Measurements from ENCODE around the gene AKAP6.

The AKAP6 gene

DNA sequence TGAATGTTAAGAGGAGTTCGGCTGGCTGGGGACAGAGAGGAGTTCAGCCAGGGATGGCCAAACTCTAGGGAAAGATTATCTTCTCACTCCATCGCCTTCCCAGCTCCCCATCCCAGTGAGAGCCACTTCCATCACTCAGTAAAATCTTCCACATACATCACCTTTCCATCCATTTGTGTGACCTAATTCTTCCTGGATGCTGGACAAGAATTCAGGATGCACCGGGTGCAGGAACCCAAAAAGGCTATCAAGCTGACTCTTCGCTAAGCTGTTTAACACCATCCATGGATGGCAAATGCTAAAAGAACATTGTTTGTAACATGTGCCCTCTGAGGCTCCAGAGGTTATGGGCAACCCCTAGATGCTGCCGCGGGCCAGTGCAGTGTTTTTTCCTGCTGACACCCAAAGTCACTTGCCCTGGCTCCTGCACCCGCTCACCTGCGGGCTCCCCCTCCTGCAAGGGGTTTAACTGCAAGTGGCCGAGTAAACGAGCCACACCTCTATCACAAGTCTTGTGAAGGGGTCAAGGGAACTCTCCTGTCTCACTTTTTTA, 393.6 kb downstream of the AKAP6 start:
- DNase-seq = no peak

DNA sequence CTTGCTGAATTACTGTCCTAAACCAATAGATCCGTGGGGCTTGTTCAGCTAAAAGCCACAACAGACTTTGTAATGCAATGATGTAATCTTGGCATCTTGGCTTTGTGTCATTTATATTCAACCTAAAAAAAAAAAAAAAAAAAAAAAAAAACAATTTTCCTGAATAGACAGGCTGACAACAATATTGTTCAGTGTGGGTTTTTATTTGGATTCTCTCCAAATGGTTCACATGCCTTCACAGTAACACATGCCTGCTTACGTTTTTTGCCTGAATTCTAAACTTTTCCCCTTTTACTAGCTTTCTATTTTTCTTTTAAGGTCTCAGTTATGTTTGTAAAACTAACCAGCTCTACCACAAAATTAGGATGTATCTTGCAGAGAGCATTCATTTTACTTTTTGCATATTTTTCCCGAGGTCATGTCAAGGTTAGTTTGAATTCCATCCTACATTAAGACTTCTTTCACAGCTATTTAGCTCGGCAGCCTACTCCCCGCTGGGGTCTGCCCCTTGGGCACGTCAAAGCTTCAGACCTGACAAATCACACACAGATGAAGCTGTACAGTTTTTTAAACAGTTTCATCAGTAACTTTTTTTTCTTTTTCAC, 395.9 kb downstream of the AKAP6 start:
- DNase-seq = peak; percentile 59

DNA sequence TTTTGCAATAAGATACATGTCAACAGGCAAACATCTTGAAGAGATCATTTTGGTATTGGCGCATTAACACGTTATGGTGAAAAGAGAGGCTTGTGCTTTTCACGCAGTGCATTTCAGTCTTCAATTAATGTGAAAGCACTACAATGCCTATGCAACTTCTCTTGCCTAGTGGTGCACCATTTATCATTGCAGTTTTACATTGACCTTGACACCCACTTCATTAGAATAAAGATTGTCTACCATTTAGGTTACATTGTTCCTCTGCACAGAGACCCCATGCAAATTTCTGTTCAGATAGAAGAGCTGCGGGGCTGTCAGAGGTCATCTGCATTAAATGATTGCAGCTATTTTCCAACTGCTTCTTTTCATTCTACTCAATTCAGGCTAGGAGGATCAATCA, 397.4 kb downstream of the AKAP6 start:
- DNase-seq = no peak

DNA sequence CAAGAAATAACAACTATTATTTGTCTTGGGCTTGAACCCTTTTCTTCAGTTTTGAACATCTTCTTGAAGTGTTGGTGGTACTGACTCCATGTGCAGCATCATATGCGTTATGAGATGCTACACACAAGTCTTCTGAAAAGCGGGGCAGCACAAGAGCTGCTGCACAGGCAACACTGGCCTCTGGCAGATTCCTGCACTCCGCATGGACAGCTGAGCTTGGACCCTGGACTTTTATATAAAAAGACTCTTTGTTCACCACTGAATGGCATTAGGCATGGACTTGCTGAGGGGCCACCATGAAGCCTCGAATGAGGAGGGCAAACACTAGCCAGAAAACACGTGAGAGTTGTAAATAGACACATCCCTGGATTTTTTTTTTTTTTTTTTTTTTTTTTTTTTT, 398.7 kb downstream of the AKAP6 start:
- DNase-seq = no peak

DNA sequence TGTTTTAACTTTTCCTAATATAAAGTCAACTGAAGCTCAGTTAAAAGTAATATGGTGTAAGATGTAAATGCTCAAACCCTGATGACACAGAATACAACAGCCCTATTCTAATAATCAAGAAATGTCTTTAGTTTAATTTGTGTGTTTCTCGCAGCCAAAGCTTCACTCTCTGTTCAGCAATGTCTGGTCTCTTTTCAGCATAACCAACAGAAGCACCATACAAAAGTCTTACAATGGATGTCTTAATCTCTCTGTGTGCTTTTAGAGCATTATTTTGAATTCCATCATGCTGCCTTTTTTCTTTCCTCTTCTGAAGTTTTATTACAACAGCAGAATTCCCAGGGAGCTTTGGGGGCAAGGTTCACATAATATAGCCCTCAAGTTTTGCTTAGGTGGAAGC, 399.4 kb downstream of the AKAP6 start:
- no peak for DNase-seq

GRCh38 chr14:32728976-32729375, 399.9 kb downstream of the AKAP6 start:
- DNase-seq = no peak

DNA sequence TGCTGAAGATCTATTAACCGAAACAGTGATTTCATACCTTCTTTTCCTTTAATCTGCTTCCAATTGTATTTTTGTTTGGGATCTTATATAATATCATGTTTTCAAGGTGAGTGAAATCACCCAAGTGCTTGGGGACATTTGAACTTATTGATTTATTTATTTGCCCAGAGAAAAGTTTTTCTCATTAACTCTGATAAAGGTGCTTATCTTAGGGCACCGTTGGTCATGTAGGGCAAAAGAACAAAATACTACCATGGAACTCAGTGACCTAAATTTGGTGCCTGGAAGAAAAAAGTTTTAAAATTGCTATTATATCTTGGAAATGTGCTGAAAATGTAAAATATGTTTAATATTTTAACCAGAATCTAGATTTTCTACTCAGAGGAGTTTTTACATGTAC, 402.2 kb downstream of the AKAP6 start:
- DNase-seq = no peak

- DNase-seq = no peak
These were observed 403.9 kb downstream of the AKAP6 start for GRCh38 chr14:32733015-32733414.

DNA sequence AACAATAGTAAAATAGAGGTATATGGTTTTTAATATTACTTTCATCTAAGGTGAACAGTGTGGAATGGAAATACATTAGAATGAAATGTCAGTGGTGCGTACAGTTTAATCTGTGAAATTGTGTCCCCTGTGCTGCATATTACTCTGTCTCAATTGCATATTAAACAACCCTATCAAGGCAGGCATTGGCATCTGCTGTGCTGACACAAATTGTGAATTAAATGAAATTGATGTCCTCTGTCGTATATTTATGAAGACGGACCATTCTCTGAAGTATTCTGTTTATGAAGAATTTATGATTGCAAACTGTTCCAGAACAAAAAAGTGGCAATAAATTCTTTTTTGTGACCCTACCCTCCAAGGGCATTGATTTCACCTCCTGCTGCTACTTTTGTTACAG, 405.2 kb downstream of the AKAP6 start:
- DNase-seq = no peak

- DNase-seq = no peak
These were observed 408.5 kb downstream of the AKAP6 start for GRCh38 chr14:32737621-32738020.

GRCh38 chr14:32738206-32738871, 409.2 kb downstream of the AKAP6 start:
- DNase-seq = no peak

DNA sequence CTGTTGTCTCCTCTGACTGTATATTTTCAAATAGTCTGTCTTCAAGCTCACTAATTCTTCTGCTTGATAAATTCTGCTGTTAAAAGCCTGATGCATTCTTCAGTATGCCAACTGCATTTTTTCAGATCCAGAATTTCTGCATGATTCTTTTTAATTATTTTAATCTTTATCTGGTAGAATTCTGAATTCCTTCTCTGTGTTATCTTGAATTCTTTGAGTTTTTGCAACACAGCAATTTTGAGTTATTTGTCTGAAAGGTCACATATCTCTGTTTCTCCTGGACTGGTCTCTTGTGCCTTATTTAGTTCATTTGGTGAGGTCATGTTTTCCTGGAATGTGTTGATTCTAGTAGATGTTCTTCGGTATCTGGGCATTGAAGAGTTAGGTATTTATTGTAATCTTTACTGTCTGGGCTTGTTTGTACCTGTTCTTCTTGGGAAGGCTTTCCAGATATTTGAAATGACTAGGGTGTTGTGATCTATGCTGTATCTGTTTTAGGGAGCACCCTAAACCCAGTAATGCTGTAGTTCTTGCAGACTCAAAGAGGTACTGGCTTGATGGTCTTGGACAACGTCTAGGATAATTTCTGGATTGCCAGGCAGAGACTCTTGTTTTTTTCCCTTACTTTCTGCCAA, 415.8 kb downstream of the AKAP6 start:
- DNase-seq = no peak

DNA sequence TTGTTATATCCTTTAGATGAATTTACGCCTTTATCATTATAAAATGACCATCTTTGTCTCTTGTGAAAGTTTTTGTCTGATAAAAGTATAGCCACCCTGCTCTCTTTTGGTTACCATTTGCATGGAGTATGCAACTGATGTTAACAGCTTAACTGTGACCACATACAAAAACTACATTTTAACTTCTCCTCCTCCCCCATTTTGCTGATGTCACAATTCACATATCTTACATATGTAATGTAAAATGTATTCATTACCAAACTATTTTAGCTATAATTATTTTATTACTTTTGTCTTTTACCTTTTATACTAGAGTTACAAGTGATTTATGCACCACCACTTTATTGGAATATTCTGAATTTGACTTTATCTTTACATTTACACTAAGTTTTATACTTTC, 425.1 kb downstream of the AKAP6 start:
- DNase-seq = no peak

DNA sequence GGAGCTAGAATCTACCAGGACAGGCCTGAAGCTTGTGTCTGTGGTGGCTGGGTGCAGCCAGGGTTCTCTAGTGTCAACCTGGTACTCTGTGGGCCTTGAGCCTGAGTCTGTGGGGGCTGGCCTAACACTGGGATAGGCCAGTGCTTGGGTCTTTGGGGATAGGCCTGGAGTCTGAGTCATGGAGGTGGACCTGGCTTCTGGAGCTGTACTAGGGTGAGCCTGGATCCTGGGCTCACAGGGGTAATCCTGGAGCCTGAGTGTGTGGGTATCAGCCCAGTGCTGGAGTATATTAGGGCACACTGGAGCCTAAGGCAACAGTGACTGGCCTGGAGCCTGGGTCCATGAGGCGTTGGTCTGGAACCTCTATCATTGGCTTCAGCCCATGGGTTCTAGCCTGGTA, 427.1 kb downstream of the AKAP6 start:
- DNase-seq = no peak

- DNase-seq = no peak
These were observed 427.7 kb downstream of the AKAP6 start for GRCh38 chr14:32756775-32757174.

GRCh38 chr14:32757568-32757967, 428.5 kb downstream of the AKAP6 start:
- no peak for DNase-seq

DNA sequence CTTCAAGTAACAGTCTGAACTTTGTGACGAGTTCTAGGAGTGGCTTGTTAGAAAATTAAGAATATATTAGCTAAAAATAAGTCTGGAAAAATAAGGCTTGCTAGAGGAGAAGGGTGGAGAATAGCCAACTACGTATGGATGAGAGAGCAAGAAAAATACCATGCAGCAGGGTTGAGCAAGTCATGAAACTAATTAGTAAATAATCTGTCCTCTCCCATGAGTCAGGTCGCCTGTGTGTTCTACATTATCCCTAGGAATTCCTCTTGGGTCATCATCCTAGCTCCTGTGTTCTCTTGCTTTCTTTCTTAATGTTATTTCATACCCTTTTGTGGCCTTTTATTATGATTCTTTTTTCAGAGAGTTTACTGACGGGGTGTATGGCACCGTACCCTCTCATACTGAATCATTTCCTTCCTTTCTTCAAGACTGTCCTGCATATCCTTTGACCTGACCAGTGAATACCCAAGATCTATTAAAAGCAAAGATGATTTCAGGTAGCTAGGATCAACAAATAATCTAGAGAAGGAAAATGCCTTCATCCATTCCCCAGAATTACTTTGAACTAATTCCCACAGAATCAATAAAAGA, 432.4 kb downstream of the AKAP6 start:
- no peak for DNase-seq

DNA sequence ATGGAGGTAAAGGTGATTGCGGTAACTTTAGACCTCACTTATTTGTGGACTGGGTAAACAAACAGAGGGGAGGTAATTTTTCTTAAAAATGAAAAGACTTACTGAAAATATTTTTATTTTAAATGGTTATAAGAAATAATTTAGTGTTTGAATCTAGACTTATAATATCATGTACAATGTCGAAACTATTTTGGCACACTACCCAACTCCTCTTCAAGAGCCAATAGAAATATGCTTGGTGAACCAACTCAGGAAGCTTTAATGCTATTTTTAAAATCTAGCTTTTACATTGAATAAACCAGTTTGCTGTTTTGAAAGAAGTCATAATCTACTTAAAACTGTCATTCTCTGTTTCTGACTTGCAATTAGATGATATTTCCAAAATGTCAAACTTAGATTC, 433.8 kb downstream of the AKAP6 start:
- DNase-seq = no peak

- DNase-seq = no peak
These were observed 434.6 kb downstream of the AKAP6 start for GRCh38 chr14:32763673-32764072.

DNA sequence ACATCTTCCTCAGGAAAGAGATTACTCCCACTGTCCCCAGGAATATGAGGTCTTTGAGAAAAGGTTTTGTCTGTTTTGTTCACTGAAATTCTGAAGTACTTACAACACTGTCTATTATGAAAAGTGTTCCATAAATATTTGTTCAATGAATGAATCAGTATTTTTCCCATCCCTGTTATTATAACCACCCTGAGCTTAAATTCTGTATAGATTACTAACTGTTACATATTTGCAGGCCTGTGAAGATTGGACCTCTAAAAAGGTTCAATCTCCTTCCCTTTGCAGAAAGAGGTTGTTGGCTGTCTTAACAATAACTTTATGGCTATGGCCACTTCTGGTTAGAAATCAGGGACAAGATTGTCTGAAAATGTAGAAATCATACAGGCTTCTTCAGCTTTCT, 435.0 kb downstream of the AKAP6 start:
- no peak for DNase-seq

GRCh38 chr14:32770422-32770821, 441.3 kb downstream of the AKAP6 start:
- no peak for DNase-seq

DNA sequence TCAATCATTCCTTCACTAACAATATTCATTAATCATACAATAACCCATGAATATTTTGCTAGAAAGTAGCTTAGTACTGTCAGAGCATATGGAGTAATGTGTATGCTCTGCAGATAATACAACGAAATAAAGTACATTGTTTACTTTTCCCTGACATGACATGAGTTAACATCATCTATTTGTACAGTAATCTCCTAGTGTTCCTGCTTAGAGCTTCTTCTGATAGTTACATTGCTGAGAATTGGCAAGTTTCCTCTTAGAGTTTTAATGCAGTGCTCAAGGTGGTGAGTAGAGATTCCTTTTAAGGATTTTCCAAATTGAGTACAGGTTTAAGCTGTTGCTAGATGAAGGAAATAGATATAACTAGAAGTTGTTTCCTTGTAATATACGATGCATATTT, 445.1 kb downstream of the AKAP6 start:
- DNase-seq = no peak

DNA sequence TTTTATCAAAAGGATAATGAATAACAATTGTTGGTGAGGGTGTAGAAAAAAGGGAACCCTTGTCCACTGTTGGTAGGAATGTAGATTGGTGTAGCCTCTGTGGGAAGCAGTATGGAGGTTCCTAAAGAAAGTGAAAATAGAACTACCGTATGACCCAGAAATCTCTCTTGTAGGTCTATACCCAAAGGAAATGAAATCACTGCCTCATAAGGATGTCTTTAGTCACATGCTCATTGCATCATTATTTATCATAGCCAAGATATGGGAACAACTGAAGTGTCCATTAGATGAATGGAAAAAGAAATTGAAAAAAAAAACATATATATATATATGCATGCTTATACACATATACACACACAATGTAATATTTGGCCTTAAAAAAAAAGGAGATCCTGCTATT, 450.7 kb downstream of the AKAP6 start:
- no peak for DNase-seq

GRCh38 chr14:32784405-32784804, 455.3 kb downstream of the AKAP6 start:
- DNase-seq = no peak
